HG02759 (cell line): ENCODE measurements around the gene WDR17.

Experiments used
- ATAC-seq: cut with Tn5 transposase; IDR thresholded peaks from one replicate; pipeline ENCODE4 v1.9.1; 2021; ENCODE audit warnings: mild to moderate bottlenecking, moderate library complexity; ENCODE audit not compliant: unreplicated experiment

The WDR17 gene

GRCh38 chr4:176090115-176090514 is 24.5 kb downstream of the WDR17 start:
- ATAC-seq, result peak; percentile 77

- ATAC-seq, result no peak
These were observed 33.7 kb downstream of the WDR17 start for GRCh38 chr4:176099314-176099713.

GRCh38 chr4:176102414-176103063 is 36.9 kb downstream of the WDR17 start:
- ATAC-seq, result no peak

DNA sequence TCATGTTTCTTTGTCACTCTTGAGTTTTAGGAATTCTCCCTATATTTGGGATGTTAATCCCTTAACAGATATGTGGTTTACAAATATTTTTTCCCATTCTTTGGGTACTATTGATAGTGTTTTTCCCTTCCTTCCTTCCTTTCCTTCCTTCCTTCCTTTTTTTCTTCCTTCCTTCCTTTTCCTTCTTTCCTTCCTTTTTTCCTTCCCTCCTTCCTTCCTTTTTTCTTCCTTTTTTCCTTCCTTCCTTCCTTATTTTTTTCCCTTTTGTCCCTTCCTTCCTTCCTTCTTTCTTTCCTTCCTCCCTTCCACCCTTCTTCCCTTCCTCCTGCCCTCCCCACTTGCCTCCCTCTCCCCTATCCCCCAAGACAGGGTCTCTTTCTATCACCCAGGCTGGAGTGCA is 42.1 kb downstream of the WDR17 start:
- no peak for ATAC-seq

DNA sequence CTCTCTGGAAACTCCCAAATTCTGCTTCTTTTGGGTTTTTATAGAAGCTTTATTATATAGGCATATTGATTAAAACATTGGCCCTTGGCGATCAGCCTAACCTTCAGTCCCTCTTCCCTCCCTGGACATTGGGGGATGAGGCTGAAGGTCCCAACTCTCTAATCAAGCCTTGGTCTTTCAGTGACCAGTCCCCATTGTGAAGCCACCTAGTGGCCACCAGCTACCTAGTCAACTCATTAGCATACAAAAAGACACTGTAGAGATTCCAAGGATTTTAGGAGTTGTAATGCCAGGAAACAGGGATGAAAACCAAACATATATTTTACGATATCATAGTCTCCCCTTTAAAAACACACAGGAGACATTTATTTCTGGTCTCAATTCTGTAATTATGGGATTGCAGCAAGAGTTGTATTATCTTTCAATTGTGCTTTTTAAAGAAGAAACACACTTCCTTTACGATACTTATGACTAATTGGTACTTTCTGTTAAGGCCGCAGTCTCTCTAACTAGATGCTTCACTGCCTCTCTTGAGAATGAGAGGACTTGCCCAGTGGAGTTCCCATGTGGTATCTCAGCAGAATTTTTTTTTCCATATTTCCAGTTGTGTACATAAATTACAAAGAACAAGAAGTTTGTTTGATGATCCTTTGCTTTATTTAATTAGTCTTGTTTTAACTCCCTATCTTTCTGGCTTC is 58.2 kb downstream of the WDR17 start:
- peak; percentile 99 for ATAC-seq

DNA sequence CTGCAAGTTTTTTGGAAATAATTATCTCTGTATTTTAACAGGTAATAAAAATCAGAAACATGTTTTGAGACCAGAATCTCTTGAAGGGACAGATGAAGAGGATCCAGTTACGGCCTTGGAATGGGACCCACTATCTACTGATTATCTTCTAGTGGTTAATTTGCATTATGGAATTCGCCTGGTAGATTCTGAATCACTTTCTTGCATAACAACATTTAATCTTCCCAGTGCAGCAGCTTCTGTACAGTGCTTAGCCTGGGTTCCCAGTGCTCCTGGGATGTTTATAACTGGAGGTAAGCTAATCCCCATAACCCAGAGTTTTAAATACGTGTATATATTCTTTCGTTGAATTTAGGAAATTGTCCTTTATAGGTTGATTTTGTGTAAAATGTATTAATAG is 59.4 kb downstream of the WDR17 start:
- no peak for ATAC-seq

DNA sequence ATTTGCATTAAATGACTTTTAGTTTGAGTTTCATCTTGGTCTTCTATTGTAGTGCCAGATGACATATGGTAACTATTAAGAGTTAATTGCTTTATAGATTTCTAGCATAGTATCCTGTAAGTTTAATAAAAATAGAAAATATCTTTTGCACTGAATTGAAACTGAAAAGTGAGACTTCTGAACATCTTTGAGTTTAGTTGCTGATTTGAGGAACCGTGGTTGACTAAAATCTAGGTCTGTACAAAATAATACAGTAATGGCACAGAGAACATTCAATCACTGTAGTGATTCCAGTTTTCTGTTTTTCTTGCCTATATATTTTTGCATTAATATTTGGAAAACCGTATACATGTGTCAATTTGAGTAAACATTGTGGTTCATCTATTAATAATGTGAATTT is 69.0 kb downstream of the WDR17 start:
- ATAC-seq, result no peak

- ATAC-seq, result no peak
These were observed 72.0 kb downstream of the WDR17 start for GRCh38 chr4:176137631-176138030.

DNA sequence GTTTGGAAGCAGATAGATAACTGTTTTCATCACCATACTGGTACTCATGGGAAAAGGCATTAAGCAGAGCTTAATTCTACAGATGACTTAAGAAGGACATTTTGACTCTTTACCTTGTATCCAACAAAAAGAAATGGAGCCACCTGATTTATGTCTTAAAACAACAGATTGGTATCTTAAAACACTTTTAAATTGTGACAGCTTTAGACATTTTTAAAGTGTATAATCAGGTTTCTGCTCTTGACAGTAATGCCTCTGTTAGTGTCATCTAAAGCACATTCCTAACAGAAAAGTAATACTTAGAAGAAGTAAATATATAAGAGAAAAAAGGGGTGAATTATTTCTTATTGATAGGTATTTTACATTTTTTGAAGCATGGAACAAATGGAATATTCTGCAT is 73.9 kb downstream of the WDR17 start:
- no peak for ATAC-seq

GRCh38 chr4:176142253-176142652 is 76.6 kb downstream of the WDR17 start:
- no peak for ATAC-seq

- no peak for ATAC-seq
These were observed 84.2 kb downstream of the WDR17 start for GRCh38 chr4:176149680-176150355.

DNA sequence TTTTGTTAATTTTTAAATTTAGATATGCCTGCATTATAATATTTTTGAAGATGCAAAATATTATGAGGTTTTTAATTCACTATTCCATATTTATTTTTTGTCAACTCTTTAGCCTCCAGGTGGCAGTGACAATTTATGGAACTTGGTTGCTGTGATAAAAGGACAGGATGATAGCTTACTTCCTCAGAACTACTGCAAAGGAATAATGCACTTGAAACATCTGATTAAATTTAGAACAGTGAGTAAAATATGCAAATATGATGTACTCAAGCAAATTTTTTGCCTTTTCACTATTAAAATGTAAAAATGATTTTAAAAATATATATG is 84.7 kb downstream of the WDR17 start:
- peak; percentile 45 for ATAC-seq

- ATAC-seq, result no peak
These were observed 85.1 kb downstream of the WDR17 start for GRCh38 chr4:176150704-176151103.

- ATAC-seq, result no peak
These were observed 87.5 kb downstream of the WDR17 start for GRCh38 chr4:176153124-176153523.

DNA sequence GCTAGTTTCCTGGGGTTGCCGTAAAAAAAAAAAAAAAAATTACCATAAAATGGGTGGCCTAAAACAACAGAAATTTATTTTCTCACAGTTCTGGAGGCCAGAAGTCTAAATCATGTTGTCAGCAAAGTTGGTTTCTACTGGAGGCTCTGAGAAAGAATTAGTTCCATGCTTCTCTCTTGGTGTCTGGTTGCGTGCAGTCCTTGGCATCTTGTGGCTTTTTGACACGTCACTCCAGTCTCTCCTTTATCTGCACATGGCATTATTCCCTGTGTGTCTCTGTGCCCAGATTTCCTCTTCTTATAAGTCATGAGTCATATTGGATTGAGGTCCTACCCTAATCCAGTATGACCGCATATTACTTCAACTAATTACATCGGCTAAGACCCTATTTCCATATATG is 91.0 kb downstream of the WDR17 start:
- no peak for ATAC-seq

GRCh38 chr4:176163041-176163440 is 97.4 kb downstream of the WDR17 start:
- ATAC-seq, result no peak

GRCh38 chr4:176185051-176185450 is 119.4 kb downstream of the WDR17 start:
- no peak for ATAC-seq

DNA sequence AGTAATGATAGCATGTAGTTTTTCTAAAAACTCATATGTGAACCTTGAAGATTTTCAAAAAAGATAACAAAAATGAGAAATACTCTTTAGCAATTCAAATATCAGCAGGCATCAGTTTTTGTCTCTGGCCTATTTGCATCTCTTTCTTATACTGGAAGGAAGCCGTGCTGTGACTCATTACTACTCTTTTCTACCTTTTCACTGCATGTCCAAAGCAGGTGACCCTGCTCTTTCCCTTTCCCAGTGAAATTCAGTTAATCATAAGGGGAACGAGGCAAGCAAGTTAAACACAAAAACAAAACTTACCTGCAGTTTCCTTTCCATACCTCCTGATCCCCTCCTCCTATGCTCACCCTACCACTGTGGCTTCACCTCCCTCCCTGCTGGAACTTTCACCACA is 120.4 kb downstream of the WDR17 start:
- ATAC-seq, result no peak

DNA sequence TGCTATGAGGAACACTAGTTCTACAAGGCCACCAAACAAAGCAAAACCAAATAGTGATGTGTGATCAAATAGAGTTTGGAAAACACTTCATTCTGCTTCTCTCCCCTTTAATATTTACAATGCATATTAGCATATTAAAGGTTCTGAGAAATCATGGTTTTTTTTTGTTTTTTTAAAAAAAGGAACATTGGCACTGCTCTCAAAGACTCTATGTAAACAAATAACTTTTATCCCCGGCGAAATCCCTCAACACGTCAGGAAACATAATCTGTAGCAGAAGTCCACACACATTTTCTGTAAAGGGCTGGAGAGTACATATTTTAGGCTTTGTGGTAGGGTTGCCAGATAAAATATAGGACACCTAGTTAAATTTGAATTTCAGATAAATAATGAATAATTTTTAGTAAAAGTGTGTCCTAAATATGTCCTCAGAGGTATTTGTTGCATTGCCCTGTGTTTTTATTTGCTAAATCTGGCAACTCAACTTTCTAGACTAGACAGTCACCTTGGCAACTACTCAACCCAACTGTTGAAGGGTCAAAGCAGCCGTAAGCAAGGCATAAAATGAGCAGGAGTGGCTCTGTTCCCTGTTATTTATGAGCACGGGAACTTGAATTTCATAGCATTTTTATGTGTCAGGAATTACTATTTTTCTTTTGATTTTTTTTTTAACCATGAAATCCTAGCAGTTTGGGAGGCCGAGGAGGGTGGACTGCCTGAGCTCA is 121.2 kb downstream of the WDR17 start:
- ATAC-seq, result no peak

GRCh38 chr4:176187624-176188023 is 122.0 kb downstream of the WDR17 start:
- ATAC-seq, result no peak

- no peak for ATAC-seq
These were observed 123.0 kb downstream of the WDR17 start for GRCh38 chr4:176188654-176189053.
